ENCODE data around the gene PRMT2. TPM values are rescaled to one million over a fixed set of nuclear protein-coding genes. Genes with fewer than 3 reads are reported as not detected.

The PRMT2 gene
- total and polyA plus RNA-seq, 8 donors = 18.7 to 85.0 (median 63.9) TPM

- TF ChIP-seq EP300 (IDR thresholded peaks at IDR 0.05) = no peak
- no peak for TF ChIP-seq POLR2A (IDR thresholded peaks at IDR 0.05)
- TF ChIP-seq POLR2AphosphoS5 (IDR thresholded peaks at IDR 0.05) = no peak
- no peak for TF ChIP-seq CTCF (IDR thresholded peaks at IDR 0.05)
- intact Hi-C loops (cut with DNase I; ENCODE audit: low total_unique reads) = no loop called here
- Histone ChIP-seq H3K9me3 (peaks cover 7 to 19% (median 18%) of the 10 kb centered on the region in 4 donors), H3K36me3 (no peaks in the 10 kb centered on the region), H3K27ac (peak overlapping the region in 3 of 5 donors; percentile 50 to 62 (median 51)), H3K4me1 (peaks cover 0 to 18% (median 2%) of the 10 kb centered on the region in 4 donors), H3K27me3 (peaks cover 0 to 7% (median 0%) of the 10 kb centered on the region in 3 donors), H3K4me3 (no peak overlapping the region)
- WGBS, 5 donors = 61 to 80% (median 64%) methylated on average over 9 of the region's 9 CpGs
- DNase-seq = peak in 1 of 2 donors; percentile 48
Measured at GRCh38 chr21:46621457-46622182, 13.9 kb upstream of the PRMT2 start.

GRCh38 chr21:46622226-46622625, 13.2 kb upstream of the PRMT2 start:
- Histone ChIP-seq H3K4me3 (no peak overlapping the region), H3K27ac (peak overlapping the region in 3 of 5 donors; percentile 50 to 62 (median 51)), H3K4me1 (peaks cover 0 to 18% (median 2%) of the 10 kb centered on the region in 4 donors), H3K9me3 (peaks cover 7 to 23% (median 21%) of the 10 kb centered on the region in 4 donors), H3K27me3 (peaks cover 0 to 7% (median 0%) of the 10 kb centered on the region in 3 donors), H3K36me3 (no peaks in the 10 kb centered on the region)
- 28 to 46% (median 31%) methylated on average over 4 of the region's 4 CpGs for WGBS, 5 donors
- peak in 1 of 2 donors; percentile 91 for DNase-seq
- TF ChIP-seq POLR2AphosphoS5 (IDR thresholded peaks at IDR 0.05) = no peak
- intact Hi-C loops (cut with DNase I; ENCODE audit: low total_unique reads) = no loop called here

GRCh38 chr21:46624050-46624449, 11.4 kb upstream of the PRMT2 start:
- Histone ChIP-seq H3K4me3 (no peak overlapping the region), H3K27ac (peak overlapping the region in 1 of 5 donors; percentile 2), H3K27me3 (peaks cover 0 to 21% (median 0%) of the 10 kb centered on the region in 3 donors), H3K9me3 (peaks cover 7 to 23% (median 21%) of the 10 kb centered on the region in 4 donors), H3K36me3 (no peaks in the 10 kb centered on the region), H3K4me1 (peaks cover 0 to 18% (median 2%) of the 10 kb centered on the region in 4 donors)
- intact Hi-C loops (cut with DNase I; ENCODE audit: low total_unique reads) = no loop called here
- TF ChIP-seq EP300 (IDR thresholded peaks at IDR 0.05) = no peak
- TF ChIP-seq POLR2A (IDR thresholded peaks at IDR 0.05) = no peak
- no peak for TF ChIP-seq CTCF (IDR thresholded peaks at IDR 0.05)
- TF ChIP-seq POLR2AphosphoS5 (IDR thresholded peaks at IDR 0.05) = no peak
- WGBS, 5 donors = 80 to 87% (median 84%) methylated on average over 15 to 16 of the region's 16 CpGs
- DNase-seq = no peak

GRCh38 chr21:46625759-46626158, 9.7 kb upstream of the PRMT2 start:
- Histone ChIP-seq H3K27me3 (peaks cover 0 to 13% (median 0%) of the 10 kb centered on the region in 3 donors), H3K4me3 (no peak overlapping the region), H3K9me3 (peaks cover 7 to 23% (median 21%) of the 10 kb centered on the region in 4 donors), H3K4me1 (peaks cover 0 to 18% (median 2%) of the 10 kb centered on the region in 4 donors), H3K27ac (no peak overlapping the region), H3K36me3 (no peaks in the 10 kb centered on the region)
- no peak for DNase-seq
- TF ChIP-seq POLR2A (IDR thresholded peaks at IDR 0.05) = no peak
- no peak for TF ChIP-seq CTCF (IDR thresholded peaks at IDR 0.05)
- no peak for TF ChIP-seq EP300 (IDR thresholded peaks at IDR 0.05)
- TF ChIP-seq POLR2AphosphoS5 (IDR thresholded peaks at IDR 0.05) = no peak
- WGBS, 5 donors = 74 to 95% (median 92%) methylated on average over 1 of the region's 1 CpG
- intact Hi-C loops (cut with DNase I; ENCODE audit: low total_unique reads) = no loop called here

- Histone ChIP-seq H3K4me3 (no peak overlapping the region), H3K36me3 (no peaks in the 10 kb centered on the region), H3K4me1 (peaks cover 0 to 14% (median 2%) of the 10 kb centered on the region in 4 donors), H3K27ac (no peak overlapping the region), H3K27me3 (peaks cover 0 to 13% (median 0%) of the 10 kb centered on the region in 3 donors), H3K9me3 (peaks cover 7 to 23% (median 21%) of the 10 kb centered on the region in 4 donors)
- WGBS, 5 donors = 91 to 95% (median 91%) methylated on average over 5 to 7 of the region's 7 CpGs
- intact Hi-C loops (cut with DNase I; ENCODE audit: low total_unique reads) = no loop called here
- TF ChIP-seq EP300 (IDR thresholded peaks at IDR 0.05) (no peak), POLR2AphosphoS5 (IDR thresholded peaks at IDR 0.05) (no peak), POLR2A (IDR thresholded peaks at IDR 0.05) (no peak), CTCF (IDR thresholded peaks at IDR 0.05) (no peak)
- no peak for DNase-seq
Measured at GRCh38 chr21:46626536-46626935, 8.9 kb upstream of the PRMT2 start.
